ENCODE measurements around the gene PHF19. TPM values are rescaled to one million over a fixed set of nuclear protein-coding genes. Genes with fewer than 3 reads are reported as not detected.

Gene PHF19
- total and polyA plus RNA-seq, 2 experiments from 2014 or later = 7.1 to 40.0 TPM

GRCh38 chr9:120869360-120869687, 7.7 kb downstream of the PHF19 start:
- Histone ChIP-seq H3K36me3 (no peaks in the 10 kb centered on the region), H3K4me3 (peak overlapping the region; percentile 19), H3K4me1 (ENCODE audit: low read depth) (no peaks in the 10 kb centered on the region), H3K27ac (no peak overlapping the region), H3K9me3 (ENCODE audit: low read depth) (no peaks in the 10 kb centered on the region), H3K27me3 (no peaks in the 10 kb centered on the region)
- no peak for TF ChIP-seq CTCF (IDR thresholded peaks at IDR 0.05; ENCODE audit: low read depth, low read length)
- no peak for DNase-seq (ENCODE audit: low read depth in 1 of 2, low spot score in 1 of 2)

GRCh38 chr9:120868676-120869359, 8.2 kb downstream of the PHF19 start:
- no peaks in the 10 kb centered on the region for H3K9me3 ChIP-seq (ENCODE audit: low read depth)
- peak; percentile 56 for TF ChIP-seq CTCF (IDR thresholded peaks at IDR 0.05; ENCODE audit: low read depth, low read length)
- DNase-seq (ENCODE audit: low read depth in 1 of 2, low spot score in 1 of 2) = peak; percentile 96 to 98
- H3K36me3 ChIP-seq = no peaks in the 10 kb centered on the region
- no peaks in the 10 kb centered on the region for H3K27me3 ChIP-seq
- H3K27ac ChIP-seq = no peak overlapping the region
- no peaks in the 10 kb centered on the region for H3K4me1 ChIP-seq (ENCODE audit: low read depth)
- peak overlapping the region; percentile 19 for H3K4me3 ChIP-seq

- H3K27me3 ChIP-seq = no peaks in the 10 kb centered on the region
- no peak for TF ChIP-seq CTCF (IDR thresholded peaks at IDR 0.05; ENCODE audit: low read depth, low read length)
- no peak for DNase-seq (ENCODE audit: low read depth in 1 of 2, low spot score in 1 of 2)
These were observed 8.7 kb downstream of the PHF19 start for GRCh38 chr9:120868339-120868675.

GRCh38 chr9:120867676-120868338, 9.2 kb downstream of the PHF19 start:
- Histone ChIP-seq H3K4me1 (ENCODE audit: low read depth) (no peaks in the 10 kb centered on the region), H3K9me3 (ENCODE audit: low read depth) (no peaks in the 10 kb centered on the region), H3K27ac (no peak overlapping the region), H3K36me3 (no peaks in the 10 kb centered on the region), H3K27me3 (no peaks in the 10 kb centered on the region), H3K4me3 (peak overlapping the region; percentile 15)
- no peak for TF ChIP-seq CTCF (IDR thresholded peaks at IDR 0.05; ENCODE audit: low read depth, low read length)
- no peak for DNase-seq (ENCODE audit: low read depth in 1 of 2, low spot score in 1 of 2)

More at GRCh38 chr9:120868339-120868675, 8.7 kb downstream of the PHF19 start:
- H3K27ac ChIP-seq = no peak overlapping the region
- H3K36me3 ChIP-seq = no peaks in the 10 kb centered on the region
- no peaks in the 10 kb centered on the region for H3K9me3 ChIP-seq (ENCODE audit: low read depth)
- H3K4me3 ChIP-seq = peak overlapping the region; percentile 15
- no peaks in the 10 kb centered on the region for H3K4me1 ChIP-seq (ENCODE audit: low read depth)

DNA sequence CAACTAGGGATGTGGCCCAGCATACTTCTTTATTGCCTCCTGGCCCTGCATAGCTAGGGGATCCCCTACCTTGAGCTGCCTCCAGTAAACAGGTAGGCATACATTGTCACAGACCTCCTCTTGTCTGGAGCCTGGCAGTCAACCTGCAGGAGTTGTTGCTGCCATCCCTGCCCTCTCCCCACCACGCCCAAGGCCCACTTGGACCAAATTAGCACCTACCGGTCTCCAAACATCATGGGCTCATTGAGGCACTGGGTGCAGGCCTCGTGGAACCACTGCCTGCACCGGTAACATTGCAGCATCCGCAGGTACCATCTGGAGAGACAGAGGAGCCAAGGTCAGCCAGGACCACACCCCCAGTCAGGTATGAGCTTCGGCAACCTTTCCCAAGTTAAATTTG, 10.3 kb downstream of the PHF19 start:
- no peak for DNase-seq (ENCODE audit: low read depth in 1 of 2, low spot score in 1 of 2)
- H3K4me1 ChIP-seq (ENCODE audit: low read depth) = no peaks in the 10 kb centered on the region
- H3K36me3 ChIP-seq = no peaks in the 10 kb centered on the region
- no peaks in the 10 kb centered on the region for H3K9me3 ChIP-seq (ENCODE audit: low read depth)
- TF ChIP-seq CTCF (IDR thresholded peaks at IDR 0.05; ENCODE audit: low read depth, low read length) = no peak
- H3K27ac ChIP-seq = no peak overlapping the region
- no peak overlapping the region for H3K4me3 ChIP-seq
- no peaks in the 10 kb centered on the region for H3K27me3 ChIP-seq

Measured in cardiac muscle cell (in vitro differentiated cells and primary cell).